ENCODE results near the gene KRTAP9-4.
"Not testable (repeated sequence)": the region's sequence is repeated elsewhere in the genome, so short reads cannot be mapped to it uniquely, and the experiment has no call there.

The KRTAP9-4 gene, protein sequence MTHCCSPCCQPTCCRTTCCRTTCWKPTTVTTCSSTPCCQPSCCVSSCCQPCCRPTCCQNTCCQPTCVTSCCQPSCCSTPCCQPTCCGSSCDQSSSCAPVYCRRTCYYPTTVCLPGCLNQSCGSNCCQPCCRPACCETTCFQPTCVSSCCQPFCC

GRCh38 chr17:41249637-41250240, at the start of gene KRTAP9-4:
KRTAP9-4 (plus strand) TSS chr17:41249687; CDS start chr17:41249721, 34 bp downstream.
- not testable (repeated sequence) for DNase-seq (ENCODE audit: low read depth)

DNA sequence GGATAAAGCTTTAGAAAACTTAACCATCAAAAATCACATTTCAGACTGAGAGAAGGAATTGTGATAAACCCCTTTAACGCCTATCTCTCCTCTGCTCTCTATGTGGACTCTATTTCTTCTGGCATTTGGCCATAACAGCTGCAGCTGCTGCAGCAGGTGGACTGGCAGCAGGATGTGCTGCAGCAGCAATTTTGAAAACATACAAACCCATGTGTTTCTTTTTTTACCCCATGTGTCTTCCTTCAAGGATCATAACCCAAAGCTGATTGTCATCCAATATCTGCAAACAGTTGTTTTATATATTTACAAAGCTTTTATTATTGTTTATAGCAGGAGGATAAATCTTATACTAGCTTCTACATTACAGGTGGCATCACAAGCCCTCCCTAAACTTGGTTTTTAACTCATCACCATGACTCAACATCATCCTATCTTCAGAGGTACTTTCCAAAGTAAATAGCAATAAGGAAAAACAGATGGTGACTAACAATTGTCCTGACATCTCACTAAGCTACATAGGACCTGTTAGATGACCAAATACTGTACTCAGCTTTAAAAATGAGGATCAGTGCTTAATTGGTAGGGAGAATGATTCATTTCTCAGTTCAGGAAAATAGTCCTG, 37.5 kb upstream of the KRTAP9-4 start:
- DNase-seq (ENCODE audit: low read depth), result no peak

DNA sequence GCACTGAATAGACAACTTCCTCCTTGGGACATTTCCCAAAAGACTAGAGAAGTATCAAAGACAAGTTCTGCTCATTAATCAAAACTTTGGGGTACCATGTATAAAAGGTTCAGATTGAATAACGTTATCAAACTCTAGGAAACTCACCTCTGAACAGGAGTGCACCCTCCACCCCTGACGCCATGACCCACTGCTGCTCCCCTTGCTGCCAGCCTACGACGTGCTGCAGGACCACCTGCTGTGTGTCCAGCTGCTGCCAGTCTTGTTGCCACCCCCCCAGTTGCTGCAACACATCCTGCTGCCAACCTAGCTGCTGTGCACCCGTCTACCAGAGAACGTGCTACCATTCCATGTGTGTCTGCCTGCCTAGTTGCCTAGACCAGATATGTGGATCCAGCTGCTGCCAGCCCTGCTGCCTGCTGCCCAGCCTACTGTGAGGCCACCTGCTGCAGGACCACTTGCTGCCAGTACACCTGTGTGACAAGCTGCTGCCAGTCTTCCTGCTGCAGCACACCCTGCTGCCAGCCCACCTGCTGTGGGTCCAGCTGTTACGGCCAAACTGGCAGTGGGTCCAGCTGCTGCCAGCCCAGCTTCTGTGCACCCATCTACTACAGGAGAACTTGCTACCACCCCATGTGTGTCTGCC, 36.8 kb upstream of the KRTAP9-4 start:
- no peak for DNase-seq (ENCODE audit: low read depth)

GRCh38 chr17:41215681-41216080, 33.8 kb upstream of the KRTAP9-4 start:
- no peak for DNase-seq (ENCODE audit: low read depth)

GRCh38 chr17:41223821-41224220, 25.7 kb upstream of the KRTAP9-4 start:
- no peak for DNase-seq (ENCODE audit: low read depth)

DNA sequence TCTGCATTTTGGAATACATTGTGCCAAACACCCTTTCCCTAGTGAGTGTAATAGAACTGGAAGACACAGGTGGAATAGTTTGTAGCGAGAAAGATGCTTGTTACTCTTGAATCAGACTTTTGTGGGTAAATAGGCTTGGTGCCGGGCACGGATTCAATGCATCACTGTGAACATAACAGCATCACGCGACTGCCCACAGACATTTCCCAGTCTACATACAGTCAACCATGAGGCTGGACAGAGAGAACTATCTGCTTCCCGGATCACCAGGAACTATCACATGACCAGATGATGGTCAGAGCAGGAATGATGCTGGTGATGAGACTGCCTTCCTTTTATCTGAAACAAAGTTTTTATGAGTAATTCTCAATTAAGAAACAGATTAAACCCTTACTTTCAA, 23.4 kb upstream of the KRTAP9-4 start:
- DNase-seq (ENCODE audit: low read depth), result no peak

- not testable (repeated sequence) for DNase-seq (ENCODE audit: low read depth)
Measured at GRCh38 chr17:41226598-41227095, 22.8 kb upstream of the KRTAP9-4 start, which contains the start of gene KRTAP9-2. KRTAP9-2 (plus strand) TSS chr17:41226648; CDS start chr17:41226655, 7 bp downstream.

GRCh38 chr17:41230094-41230493, 19.4 kb upstream of the KRTAP9-4 start:
- no peak for DNase-seq (ENCODE audit: low read depth)

DNA sequence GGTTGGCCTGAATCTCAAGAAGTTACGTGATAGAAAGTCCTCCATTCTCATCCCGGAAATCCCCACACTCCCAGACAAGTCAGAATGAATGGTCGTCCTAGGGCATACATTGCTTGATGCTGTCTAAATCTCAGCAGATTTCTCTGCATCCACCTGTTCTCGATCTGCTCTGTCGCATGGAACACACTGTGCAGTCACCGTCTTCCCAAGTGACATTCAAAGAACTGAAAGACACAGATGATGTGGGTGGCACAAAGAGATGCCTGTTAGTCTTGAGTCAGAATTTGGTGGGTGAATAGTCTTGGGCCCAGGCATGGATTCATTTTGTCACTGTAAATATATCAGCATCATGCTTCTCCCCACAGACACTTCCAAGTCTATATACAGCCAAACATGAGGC, 17.8 kb upstream of the KRTAP9-4 start:
- DNase-seq (ENCODE audit: low read depth), result no peak

DNA sequence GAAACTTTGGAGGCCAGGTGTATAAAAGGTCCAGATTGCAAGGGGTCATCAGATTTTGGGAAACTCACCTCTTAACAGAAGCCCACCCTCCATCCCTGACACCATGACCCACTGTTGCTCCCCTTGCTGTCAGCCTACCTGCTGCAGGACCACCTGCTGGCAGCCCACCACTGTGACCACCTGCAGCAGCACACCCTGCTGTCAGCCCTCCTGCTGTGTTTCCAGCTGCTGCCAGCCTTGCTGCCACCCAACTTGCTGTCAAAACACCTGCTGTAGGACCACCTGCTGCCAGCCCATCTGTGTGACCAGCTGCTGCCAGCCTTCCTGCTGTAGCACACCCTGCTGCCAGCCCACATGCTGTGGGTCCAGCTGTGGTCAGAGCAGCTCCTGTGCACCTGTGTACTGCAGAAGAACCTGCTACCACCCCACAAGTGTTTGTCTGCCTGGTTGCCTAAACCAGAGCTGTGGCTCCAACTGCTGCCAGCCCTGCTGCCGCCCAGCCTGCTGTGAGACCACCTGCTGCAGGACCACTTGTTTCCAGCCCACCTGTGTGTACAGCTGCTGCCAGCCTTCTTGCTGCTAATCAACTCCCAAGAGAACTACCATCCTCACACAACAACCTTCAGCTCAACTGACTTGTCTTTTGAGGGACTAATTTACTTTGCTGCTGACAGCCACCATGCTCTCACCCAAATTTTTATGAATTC, 16.9 kb upstream of the KRTAP9-4 start, which contains the start of gene KRTAP9-3:
TSS of gene KRTAP9-3 (plus strand) at position 51 of the 707 bp plus-strand sequence. CDS start at position 104, 53 bp downstream.
- DNase-seq (ENCODE audit: low read depth), result not testable (repeated sequence)

DNA sequence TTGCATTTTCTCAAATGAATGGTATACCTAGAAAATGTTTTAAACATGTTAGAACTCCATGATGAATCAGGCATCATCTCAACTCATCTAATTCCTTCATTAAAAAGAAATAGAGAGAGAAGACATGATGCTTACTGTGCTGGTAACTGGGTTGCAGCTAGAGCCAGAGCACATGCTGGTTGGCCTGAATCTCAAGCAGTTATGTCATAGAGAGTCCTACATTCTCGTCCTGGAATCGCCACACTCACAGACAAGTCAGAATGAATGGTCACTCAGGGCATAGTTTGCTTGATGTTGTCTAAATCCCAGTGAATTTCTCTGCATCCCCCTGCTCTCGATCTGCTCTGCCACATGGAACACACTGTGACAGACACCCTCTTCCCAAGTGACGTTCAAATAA, 12.4 kb upstream of the KRTAP9-4 start:
- not testable (repeated sequence) for DNase-seq (ENCODE audit: low read depth)

DNA sequence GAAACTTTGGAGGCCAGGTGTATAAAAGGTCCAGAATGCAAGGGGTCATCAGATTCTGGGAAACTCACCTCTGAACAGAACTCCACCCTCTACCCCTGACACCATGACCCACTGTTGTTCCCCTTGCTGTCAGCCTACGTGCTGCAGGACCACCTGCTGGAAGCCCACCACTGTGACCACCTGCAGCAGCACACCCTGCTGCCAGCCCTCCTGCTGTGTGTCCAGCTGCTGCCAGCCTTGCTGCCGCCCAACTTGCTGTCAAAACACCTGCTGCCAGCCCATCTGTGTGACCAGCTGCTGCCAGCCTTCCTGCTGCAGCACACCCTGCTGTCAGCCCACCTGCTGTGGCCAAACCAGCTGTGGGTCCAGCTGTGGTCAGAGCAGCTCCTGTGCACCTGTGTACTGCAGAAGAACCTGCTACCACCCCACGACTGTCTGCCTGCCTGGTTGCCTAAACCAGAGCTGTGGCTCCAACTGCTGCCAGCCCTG, 11.5 kb upstream of the KRTAP9-4 start, which contains the start of gene KRTAP9-8:
TSS of gene KRTAP9-8 (plus strand) at position 51 of the 489 bp plus-strand sequence. CDS start at position 104, 53 bp downstream.
- not testable (repeated sequence) for DNase-seq (ENCODE audit: low read depth)

GRCh38 chr17:41246995-41247787, 2.3 kb upstream of the KRTAP9-4 start:
- DNase-seq (ENCODE audit: low read depth), result not testable (repeated sequence)

DNA sequence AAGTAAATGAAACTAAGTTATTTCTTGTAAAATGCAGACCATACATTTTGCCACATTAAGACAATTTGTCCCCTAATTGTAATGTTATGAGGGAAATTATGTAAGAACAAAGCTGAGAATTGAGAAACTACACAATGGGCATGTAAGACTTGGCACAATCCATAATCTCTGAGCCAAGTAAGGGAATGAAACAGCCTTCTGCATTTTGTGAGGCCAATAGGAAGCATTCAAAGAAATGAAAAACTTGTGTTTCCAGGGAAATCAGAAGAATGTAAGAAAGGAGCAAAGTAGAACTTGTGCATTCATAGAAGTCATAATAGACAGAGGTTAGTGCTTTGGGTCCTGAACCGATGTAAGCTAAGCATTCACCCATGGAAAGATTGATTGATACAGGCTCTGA, 1.8 kb downstream of the KRTAP9-4 start:
- DNase-seq (ENCODE audit: low read depth), result no peak

DNA sequence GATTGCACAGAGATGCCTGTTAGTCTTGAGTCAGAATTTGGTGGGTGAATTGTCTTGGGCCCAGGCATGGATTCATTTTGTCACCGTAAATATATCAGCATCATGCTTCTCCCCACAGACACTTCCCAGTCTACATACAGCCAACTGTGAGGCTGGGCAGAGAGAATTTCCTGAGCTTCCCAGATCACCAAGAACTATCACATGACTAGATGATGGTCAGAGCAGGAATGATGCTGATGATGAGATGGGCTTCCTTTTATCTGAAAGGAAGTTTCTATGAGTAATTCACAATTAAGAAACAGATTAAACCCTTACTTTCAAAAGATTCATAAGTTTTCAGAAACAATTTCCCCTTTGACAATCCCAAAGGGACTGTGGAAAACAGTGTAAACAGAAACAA, 5.4 kb downstream of the KRTAP9-4 start:
- DNase-seq (ENCODE audit: low read depth), result no peak

DNA sequence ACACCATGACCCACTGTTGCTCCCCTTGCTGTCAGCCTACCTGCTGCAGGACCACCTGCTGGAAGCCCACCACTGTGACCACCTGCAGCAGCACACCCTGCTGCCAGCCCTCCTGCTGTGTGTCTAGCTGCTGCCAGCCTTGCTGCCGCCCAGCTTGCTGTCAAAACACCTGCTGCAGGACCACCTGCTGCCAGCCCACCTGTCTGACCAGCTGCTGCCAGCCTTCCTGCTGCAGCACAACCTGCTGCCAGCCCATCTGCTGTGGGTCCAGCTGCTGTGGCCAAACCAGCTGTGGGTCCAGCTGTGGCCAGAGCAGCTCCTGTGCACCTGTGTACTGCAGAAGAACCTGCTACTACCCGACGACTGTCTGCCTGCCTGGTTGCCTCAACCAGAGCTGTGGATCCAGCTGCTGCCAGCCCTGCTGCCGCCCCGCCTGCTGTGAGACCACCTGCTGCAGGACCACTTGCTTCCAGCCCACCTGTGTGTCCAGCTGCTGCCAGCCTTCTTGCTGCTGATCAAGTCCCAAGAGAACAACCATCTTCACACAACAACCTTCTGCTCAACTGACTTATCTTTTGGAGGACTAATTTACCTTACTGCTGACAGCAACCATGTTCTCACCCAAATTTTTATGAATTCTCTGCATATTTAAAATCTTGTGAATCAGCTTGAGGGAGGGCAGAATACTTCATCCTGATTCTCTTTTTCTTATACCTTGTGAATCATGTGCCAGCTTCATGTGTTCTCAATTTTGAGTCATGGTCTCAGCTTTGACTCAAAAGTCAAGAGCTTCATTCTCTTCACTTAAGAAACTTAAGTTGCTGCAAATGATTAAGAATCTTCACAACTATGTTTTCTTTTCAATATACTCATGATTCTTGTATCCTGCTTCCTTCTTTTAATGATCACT, 6.1 kb downstream of the KRTAP9-4 start, which contains the start of gene KRTAP9-9:
TSS of gene KRTAP9-9 (plus strand) at position 4 of the 910 bp plus-strand sequence.
- not testable (repeated sequence) for DNase-seq (ENCODE audit: low read depth)

- no peak for DNase-seq (ENCODE audit: low read depth)
Measured at GRCh38 chr17:41256291-41256685, 6.8 kb downstream of the KRTAP9-4 start.

GRCh38 chr17:41258406-41258805, 8.9 kb downstream of the KRTAP9-4 start:
- no peak for DNase-seq (ENCODE audit: low read depth)

- DNase-seq (ENCODE audit: low read depth), result no peak
Measured at GRCh38 chr17:41263212-41263611, 13.7 kb downstream of the KRTAP9-4 start.

DNA sequence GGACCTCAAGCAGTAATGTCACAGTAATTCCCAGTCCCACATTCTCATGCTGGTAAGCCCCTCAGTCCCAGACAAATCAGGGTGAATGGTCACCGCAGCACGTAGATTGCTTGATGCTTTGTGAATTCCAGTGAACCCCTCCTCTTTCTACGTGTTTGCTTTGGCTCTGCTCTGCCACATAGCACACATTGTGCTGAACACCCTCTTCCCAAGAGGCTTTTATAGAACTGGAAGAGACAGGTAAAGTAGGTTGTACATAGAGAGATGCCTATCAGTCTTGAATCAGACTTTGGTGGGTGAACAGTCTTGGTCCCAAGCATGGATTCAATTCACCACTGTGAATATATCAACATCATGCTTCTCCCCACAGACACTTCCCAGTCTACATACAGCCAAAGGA, 15.1 kb downstream of the KRTAP9-4 start:
- DNase-seq (ENCODE audit: low read depth), result no peak
